ENCODE measurements around the gene GAGE12C. TPM values are rescaled to one million over a fixed set of nuclear protein-coding genes. Genes with fewer than 3 reads are reported as not detected.

The GAGE12C gene
- total RNA-seq, 120 experiments from 2014 or later, result not detected

Other genes starting within 250 kb of the GAGE12C start
- gene GAGE10, start 228.5 kb upstream of the GAGE12C start, total RNA-seq, result 1 to 10 TPM in 10 of 120 experiments, not detected in 110; 1.0 to 1.9 (median 1.4) TPM
- 1 to 10 TPM in 1 of 120 experiments, not detected in 119; 2.7 TPM for gene GAGE12J, start 210.1 kb upstream of the GAGE12C start, total RNA-seq
- gene GAGE13, start 200.6 kb upstream of the GAGE12C start, total RNA-seq, result 1 to 10 TPM in 5 of 120 experiments, not detected in 115; 1.1 to 2.5 (median 1.6) TPM
- not detected for gene GAGE12D, start 9.6 kb downstream of the GAGE12C start, total RNA-seq
- not detected for gene GAGE12E, start 19.1 kb downstream of the GAGE12C start, total RNA-seq
- 1 to 10 TPM in 2 of 120 experiments, not detected in 118; 1.1 to 1.6 TPM for gene GAGE12F, start 28.7 kb downstream of the GAGE12C start, total RNA-seq
- 1 to 10 TPM in 1 of 120 experiments, not detected in 119; 1.6 TPM for gene GAGE12G, start 38.2 kb downstream of the GAGE12C start, total RNA-seq
- gene GAGE12H, start 47.8 kb downstream of the GAGE12C start, total RNA-seq, result not detected
- 1 to 10 TPM in 4 of 120 experiments, not detected in 116; 1.0 to 1.9 (median 1.3) TPM for gene GAGE2A, start 57.3 kb downstream of the GAGE12C start, total RNA-seq
- gene GAGE1, start 66.8 kb downstream of the GAGE12C start, total RNA-seq, result 1 to 10 TPM in 2 of 120 experiments, not detected in 118; 1.1 to 3.2 TPM
- gene PAGE1, start 163.8 kb downstream of the GAGE12C start, total RNA-seq, result not detected